Keratinocyte (primary cell): ENCODE results near the gene ERICH4. TPM values are rescaled to one million over a fixed set of nuclear protein-coding genes. Genes with fewer than 3 reads are reported as not detected.
"Not testable (repeated sequence)": the region's sequence is repeated elsewhere in the genome, so short reads cannot be mapped to it uniquely, and the experiment has no call there.

Source experiments
- DNase-seq: peaks from one replicate; pipeline ENCODE4 v3.0.0-alpha.2; 2011; ENCODE audit warnings: low read depth, missing footprints, low spot score
- FAIRE-seq: peaks from 2 replicates; lab custom pipeline; 2011; peaks lifted over from hg19 to GRCh38; lab: Jason Lieb, UNC
- H2AFZ ChIP-seq: 2 replicates; pipeline ENCODE4 v1.6.0; 2012; ENCODE audit warnings: low read length, control low read depth, inconsistent platforms; ENCODE audit not compliant: control insufficient read depth
- H3K27ac ChIP-seq: 2 replicates; pipeline ENCODE4 v1.5.1; 2011; ENCODE audit warnings: low read length; ENCODE audit not compliant: control insufficient read depth, insufficient read depth
- H3K27me3 ChIP-seq: 3 replicates; pipeline ENCODE4 v1.6.0; 2011; ENCODE audit warnings: low read length; ENCODE audit not compliant: control insufficient read depth, insufficient read depth; ENCODE audit errors: extremely low read depth
- H3K36me3 ChIP-seq, 2 experiments: 2 replicates in 1 of 2; 3 replicates in 1 of 2; pipeline ENCODE4 v1.5.1; 2011; ENCODE audit warnings: low read length in 2 of 2, mild to moderate bottlenecking in 1 of 2; ENCODE audit not compliant: control insufficient read depth in 2 of 2, insufficient read depth in 2 of 2; ENCODE audit errors: extremely low read depth in 1 of 2
- H3K4me1 ChIP-seq: 3 replicates; pipeline ENCODE4 v1.5.1; 2011; ENCODE audit warnings: low read length; ENCODE audit not compliant: control insufficient read depth, insufficient read depth; ENCODE audit errors: extremely low read depth
- H3K4me2 ChIP-seq: 3 replicates; pipeline ENCODE4 v1.6.0; 2011; ENCODE audit warnings: low read depth, low read length; ENCODE audit not compliant: control insufficient read depth, insufficient read depth; ENCODE audit errors: extremely low read depth
- H3K4me3 ChIP-seq, 3 experiments: fragments of 200-600 bp in 1 of 3; sonication (generic) in 1 of 3; 2 replicates in 2 of 3; 3 replicates in 1 of 3; pipeline ENCODE4 v1.5.1; 2011 to 2016; ENCODE audit warnings: low read length in 3 of 3, mild to moderate bottlenecking in 3 of 3, control low read depth in 2 of 3, inconsistent platforms in 1 of 3, low read depth in 1 of 3, mixed read lengths in 1 of 3, mixed run types in 1 of 3, moderate library complexity in 1 of 3; ENCODE audit not compliant: control insufficient read depth in 2 of 3, insufficient read depth in 2 of 3; ENCODE audit errors: extremely low read depth in 1 of 3
- H3K79me2 ChIP-seq: 2 replicates; pipeline ENCODE4 v1.6.0; 2012; ENCODE audit warnings: low read length; ENCODE audit not compliant: control insufficient read depth, insufficient read depth
- H3K9ac ChIP-seq: 3 replicates; pipeline ENCODE4 v1.6.0; 2011; ENCODE audit warnings: low read length; ENCODE audit not compliant: control insufficient read depth, insufficient read depth; ENCODE audit errors: extremely low read depth
- H3K9me1 ChIP-seq: 3 replicates; pipeline ENCODE4 v1.6.0; 2011; ENCODE audit warnings: low read length; ENCODE audit not compliant: control insufficient read depth, insufficient read depth; ENCODE audit errors: extremely low read depth
- H3K9me3 ChIP-seq: 2 replicates; pipeline ENCODE4 v1.5.1; 2012; ENCODE audit warnings: low read depth, low read length; ENCODE audit not compliant: control insufficient read depth
- H4K20me1 ChIP-seq: 3 replicates; pipeline ENCODE4 v1.6.0; 2011; ENCODE audit warnings: low read length; ENCODE audit not compliant: control insufficient read depth, insufficient read depth; ENCODE audit errors: extremely low read depth
- EZH2 ChIP-seq: IDR thresholded peaks from one replicate; pipeline ENCODE4 v1.6.1; 2012; ENCODE audit warnings: inconsistent platforms, mild to moderate bottlenecking, low read length, moderate library complexity
- dilution Hi-C: fragments of 300-500 bp; cut with MboI; formaldehyde crosslinking; loops from one replicate; pipeline ENCODE4 v1.7.0; 2020; ENCODE audit warnings: low sequenced_read_pairs; ENCODE audit not compliant: extremely low pct_ligation_motif_present
- polyA plus RNA-seq, 5 experiments: library from polyadenylated mRNA; depleted of rRNA in 3 of 5; stranded (reverse) in 3 of 5; stranded (forward) in 1 of 5; unstranded in 1 of 5; fragments of >200 nt; gene quantifications; 1 replicate in 1 of 5; 2 replicates in 3 of 5; 3 replicates in 1 of 5; pipeline versions ENCODE4 v1.2.1 to v1.2.3, GENCODE V29; 2011 to 2012; ENCODE audit warnings: missing spikeins in 2 of 5, low read depth in 1 of 5, low replicate concordance in 1 of 5
- TF ChIP-seq, protein P1 (sequence below), 3 experiments: IDR thresholded peaks in 1 of 3; conservative IDR thresholded peaks in 1 of 3; optimal IDR thresholded peaks in 1 of 3; 2 replicates in 2 of 3; 3 replicates in 1 of 3; pipeline versions ENCODE3 to v1.5.1; 2011; ENCODE audit warnings: low read length in 3 of 3, mild to moderate bottlenecking in 3 of 3, moderate library complexity in 2 of 3, control low read depth in 1 of 3, inconsistent platforms in 1 of 3; ENCODE audit not compliant: insufficient read depth in 2 of 3; ENCODE audit errors: extremely low read depth in 1 of 3

ERICH4 gene
- polyA plus RNA-seq, 1 donor (not counting 4 experiments of a cell fraction or from before 2014, with no cell fraction given), result not detected

- H3K4me2 ChIP-seq, result no peak overlapping the region
- H4K20me1 ChIP-seq, result no peaks in the 10 kb centered on the region
- FAIRE-seq (no peak), DNase-seq (no peak)
- no peak overlapping the region for H3K9ac ChIP-seq
- H3K36me3 ChIP-seq, result no peaks in the 10 kb centered on the region
- no peaks in the 10 kb centered on the region for H3K79me2 ChIP-seq
- H3K9me1 ChIP-seq, result no peaks in the 10 kb centered on the region
- H3K27me3 ChIP-seq, result peaks cover 4% of the 10 kb centered on the region
- H3K4me1 ChIP-seq, result no peaks in the 10 kb centered on the region
- no peak overlapping the region for H3K4me3 ChIP-seq
- H3K9me3 ChIP-seq, result no peaks in the 10 kb centered on the region
- TF ChIP-seq, protein P1, sequence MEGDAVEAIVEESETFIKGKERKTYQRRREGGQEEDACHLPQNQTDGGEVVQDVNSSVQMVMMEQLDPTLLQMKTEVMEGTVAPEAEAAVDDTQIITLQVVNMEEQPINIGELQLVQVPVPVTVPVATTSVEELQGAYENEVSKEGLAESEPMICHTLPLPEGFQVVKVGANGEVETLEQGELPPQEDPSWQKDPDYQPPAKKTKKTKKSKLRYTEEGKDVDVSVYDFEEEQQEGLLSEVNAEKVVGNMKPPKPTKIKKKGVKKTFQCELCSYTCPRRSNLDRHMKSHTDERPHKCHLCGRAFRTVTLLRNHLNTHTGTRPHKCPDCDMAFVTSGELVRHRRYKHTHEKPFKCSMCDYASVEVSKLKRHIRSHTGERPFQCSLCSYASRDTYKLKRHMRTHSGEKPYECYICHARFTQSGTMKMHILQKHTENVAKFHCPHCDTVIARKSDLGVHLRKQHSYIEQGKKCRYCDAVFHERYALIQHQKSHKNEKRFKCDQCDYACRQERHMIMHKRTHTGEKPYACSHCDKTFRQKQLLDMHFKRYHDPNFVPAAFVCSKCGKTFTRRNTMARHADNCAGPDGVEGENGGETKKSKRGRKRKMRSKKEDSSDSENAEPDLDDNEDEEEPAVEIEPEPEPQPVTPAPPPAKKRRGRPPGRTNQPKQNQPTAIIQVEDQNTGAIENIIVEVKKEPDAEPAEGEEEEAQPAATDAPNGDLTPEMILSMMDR (optimal IDR thresholded peaks at IDR 0.05 in 1 of 3, IDR thresholded peaks at IDR 0.05 in 1 of 3, conservative IDR thresholded peaks at IDR 0.05 in 1 of 3; ENCODE audit: extremely low read depth in 1 of 3, insufficient read depth in 2 of 3, low read length in 3 of 3), result no peak
- TF ChIP-seq EZH2, result no peak
- H3K27ac ChIP-seq, result no peak overlapping the region
- H2AFZ ChIP-seq, result no peak overlapping the region
- dilution Hi-C loops, result no loop called here
Measured at GRCh38 chr19:41480336-41480735, 37.4 kb downstream of the ERICH4 start.

- H2AFZ ChIP-seq, result no peak overlapping the region
- no peaks in the 10 kb centered on the region for H4K20me1 ChIP-seq
- H3K4me3 ChIP-seq, result no peak overlapping the region
- H3K9me1 ChIP-seq, result no peaks in the 10 kb centered on the region
- no peak overlapping the region for H3K4me2 ChIP-seq
- H3K27me3 ChIP-seq, result no peaks in the 10 kb centered on the region
- H3K36me3 ChIP-seq, result no peaks in the 10 kb centered on the region
- dilution Hi-C loops, result no loop called here
- no peak for DNase-seq
- TF ChIP-seq EZH2, result no peak
- TF ChIP-seq, protein P1 (optimal IDR thresholded peaks at IDR 0.05 in 1 of 3, IDR thresholded peaks at IDR 0.05 in 1 of 3, conservative IDR thresholded peaks at IDR 0.05 in 1 of 3; ENCODE audit: extremely low read depth in 1 of 3, insufficient read depth in 2 of 3, low read length in 3 of 3), result no peak
- no peak overlapping the region for H3K27ac ChIP-seq
- no peak overlapping the region for H3K9ac ChIP-seq
- FAIRE-seq, result no peak
- no peaks in the 10 kb centered on the region for H3K79me2 ChIP-seq
- H3K4me1 ChIP-seq, result no peaks in the 10 kb centered on the region
- H3K9me3 ChIP-seq, result peaks cover 4% of the 10 kb centered on the region
Measured at GRCh38 chr19:41484822-41485221, 41.9 kb downstream of the ERICH4 start.

DNA sequence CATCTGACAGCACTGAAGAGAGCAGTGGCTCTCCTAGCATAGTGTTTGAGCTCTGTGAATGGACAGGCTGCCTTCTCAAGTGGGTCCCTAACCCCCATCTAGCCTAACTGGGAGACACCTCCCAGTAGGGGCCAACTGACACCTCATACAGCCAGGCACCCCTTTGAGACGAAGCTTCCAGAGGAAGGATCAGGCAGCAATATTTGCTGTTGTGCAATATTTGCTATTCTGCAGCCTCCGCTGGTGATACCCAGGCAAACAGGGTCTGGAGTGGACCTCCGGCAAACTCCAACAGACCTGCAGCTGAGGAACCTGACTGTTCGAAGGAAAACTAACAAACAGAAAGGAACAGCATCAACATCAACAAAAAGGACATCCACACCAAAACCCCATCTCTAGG is 44.0 kb downstream of the ERICH4 start:
- H3K9me3 ChIP-seq, result not testable (repeated sequence)

More for the DNA sequence above, 44.0 kb downstream of the ERICH4 start:
- H3K27me3 ChIP-seq, DNase-seq, H3K27ac ChIP-seq, FAIRE-seq, H3K9me1 ChIP-seq, H2AFZ ChIP-seq, H3K4me2 ChIP-seq, H4K20me1 ChIP-seq, H3K4me3 ChIP-seq, dilution Hi-C loops, H3K36me3 ChIP-seq, H3K4me1 ChIP-seq, H3K79me2 ChIP-seq, H3K9ac ChIP-seq: not testable (repeated sequence)
